H1 (cell line): Measurements from ENCODE around the gene MYLK4. TPM values are rescaled to one million over a fixed set of nuclear protein-coding genes. Genes with fewer than 3 reads are reported as not detected.

ENCODE experiments used
- CTCF ChIA-PET: fragments of 300-600 bp; sonication (Branson Sonifier 250); formaldehyde crosslinking; loops from one replicate; lab custom pipeline; 2021; ENCODE audit not compliant: partially characterized antibody; lab: Charles Lee
- POLR2A ChIA-PET: fragments of 300-600 bp; sonication (Branson Sonifier 250); formaldehyde crosslinking; loops from one replicate; lab custom pipeline; 2021; ENCODE audit warnings: inconsistent platforms; ENCODE audit not compliant: partially characterized antibody; lab: Charles Lee
- DNase-seq, 2 experiments: peaks; one replicate each; pipeline versions ENCODE4 v3.0.0 to v3.0.0-alpha.2; 2010 to 2022; ENCODE audit warnings: low spot score in 2 of 2, low read depth in 1 of 2, mixed read lengths in 1 of 2
- FAIRE-seq: peaks from 2 replicates; lab custom pipeline; 2011; peaks lifted over from hg19 to GRCh38; lab: Jason Lieb, UNC
- H2AFZ ChIP-seq: 2 replicates; pipeline ENCODE4 v1.8.1; 2012; ENCODE audit warnings: low read length, inconsistent platforms
- H2AK5ac ChIP-seq: 2 replicates; pipeline ENCODE4 v1.6.1; 2013; ENCODE audit warnings: low read depth, low read length
- H2BK120ac ChIP-seq: replicated peaks from 2 replicates; pipeline ENCODE3; 2013; ENCODE audit warnings: low read depth, low read length, inconsistent platforms
- H2BK12ac ChIP-seq: 2 replicates; pipeline ENCODE4 v1.6.1; 2013; ENCODE audit warnings: low read depth, low read length
- H2BK15ac ChIP-seq: 2 replicates; pipeline ENCODE4 v1.6.1; 2013; ENCODE audit warnings: low read length
- H2BK20ac ChIP-seq: 2 replicates; pipeline ENCODE4 v1.6.1; 2013; ENCODE audit warnings: low read length
- H2BK5ac ChIP-seq: 2 replicates; pipeline ENCODE4 v1.6.1; 2013; ENCODE audit warnings: low read depth, low read length
- H3K14ac ChIP-seq: 2 replicates; pipeline ENCODE4 v1.6.1; 2013; ENCODE audit warnings: inconsistent platforms; ENCODE audit not compliant: insufficient read length
- H3K18ac ChIP-seq: 2 replicates; pipeline ENCODE4 v1.6.1; 2013; ENCODE audit warnings: low read length; ENCODE audit errors: extremely low read depth
- H3K23ac ChIP-seq: 2 replicates; pipeline ENCODE4 v1.6.1; 2013; ENCODE audit warnings: inconsistent platforms; ENCODE audit not compliant: insufficient read length
- H3K23me2 ChIP-seq: 2 replicates; pipeline ENCODE4 v1.6.1; 2013; ENCODE audit warnings: low read depth, low read length
- H3K27ac ChIP-seq: 2 replicates; pipeline ENCODE4 v1.6.1; 2011; ENCODE audit warnings: low read depth, low read length, inconsistent platforms
- H3K27me3 ChIP-seq, 4 experiments: replicated peaks in 1 of 4; 1 replicate in 1 of 4; 2 replicates in 3 of 4; pipeline versions ENCODE4 v1.6.1 to v1.8.1; 2011 to 2013; ENCODE audit warnings: low read length in 3 of 4, mild to moderate bottlenecking in 3 of 4, inconsistent platforms in 2 of 4, mixed read lengths in 2 of 4, moderate library complexity in 1 of 4; ENCODE audit not compliant: control insufficient read depth in 3 of 4, insufficient read depth in 3 of 4; ENCODE audit errors: extremely low read depth in 1 of 4
- H3K36me3 ChIP-seq, 4 experiments: 2 replicates each; pipeline versions ENCODE4 v1.6.1 to v1.8.1; 2011 to 2013; ENCODE audit warnings: mild to moderate bottlenecking in 4 of 4, low read length in 3 of 4, moderate library complexity in 2 of 4, control low read depth in 1 of 4, inconsistent platforms in 1 of 4; ENCODE audit not compliant: insufficient read depth in 4 of 4, control insufficient read depth in 2 of 4
- H3K4ac ChIP-seq: replicated peaks from 2 replicates; pipeline ENCODE3; 2013; ENCODE audit warnings: low read length, low read depth, mixed read lengths, inconsistent platforms; ENCODE audit not compliant: insufficient read length
- H3K4me1 ChIP-seq, 4 experiments: replicated peaks in 1 of 4; 1 replicate in 1 of 4; 2 replicates in 3 of 4; pipeline versions ENCODE4 v1.6.1 to v1.8.1; 2011 to 2013; ENCODE audit warnings: low read length in 3 of 4, inconsistent platforms in 2 of 4, mixed read lengths in 1 of 4; ENCODE audit not compliant: insufficient read depth in 4 of 4, control insufficient read depth in 3 of 4
- H3K4me2 ChIP-seq, 2 experiments: 2 replicates each; pipeline versions ENCODE4 v1.6.1 to v1.8.1; 2011 to 2013; ENCODE audit warnings: low read depth in 2 of 2, low read length in 2 of 2, control low read depth in 1 of 2, inconsistent platforms in 1 of 2, mild to moderate bottlenecking in 1 of 2; ENCODE audit not compliant: insufficient read depth in 1 of 2
- H3K4me3 ChIP-seq, 4 experiments: fragments of 200-600, 300-600 bp in 1 of 4; sonication (generic), shearing (Covaris generic), sonication (Bioruptor Twin) in 1 of 4; 2 replicates each; pipeline versions ENCODE4 v1.5.1 to v1.8.1; 2011 to 2016; ENCODE audit warnings: low read length in 4 of 4, low read depth in 3 of 4, control low read depth in 2 of 4, inconsistent platforms in 2 of 4, mild to moderate bottlenecking in 2 of 4, mixed read lengths in 1 of 4, moderate library complexity in 1 of 4; ENCODE audit not compliant: insufficient read depth in 2 of 4; ENCODE audit errors: extremely low read depth in 1 of 4
- H3K56ac ChIP-seq: replicated peaks from 2 replicates; pipeline ENCODE3; 2013; ENCODE audit warnings: low read depth, mild to moderate bottlenecking, mixed read lengths, low read length, inconsistent platforms; ENCODE audit not compliant: insufficient read length
- H3K79me1 ChIP-seq: 2 replicates; pipeline ENCODE4 v1.6.1; 2013; ENCODE audit warnings: low read depth, low read length, control low read depth
- H3K79me2 ChIP-seq, 2 experiments: 2 replicates each; pipeline versions ENCODE4 v1.6.1 to v1.8.1; 2012 to 2013; ENCODE audit warnings: low read length in 2 of 2, mild to moderate bottlenecking in 2 of 2, inconsistent platforms in 1 of 2; ENCODE audit not compliant: insufficient read depth in 2 of 2, control insufficient read depth in 1 of 2
- H3K9ac ChIP-seq, 4 experiments: replicated peaks in 1 of 4; 1 replicate in 1 of 4; 2 replicates in 3 of 4; pipeline versions ENCODE4 v1.6.1 to v1.8.1; 2011 to 2013; ENCODE audit warnings: low read depth in 3 of 4, low read length in 3 of 4, control low read depth in 2 of 4, mild to moderate bottlenecking in 2 of 4, moderate library complexity in 2 of 4, inconsistent platforms in 1 of 4; ENCODE audit errors: extremely low read depth in 1 of 4
- H3K9me3 ChIP-seq, 2 experiments: 2 replicates each; pipeline versions ENCODE4 v1.6.1 to v1.8.1; 2012 to 2013; ENCODE audit warnings: mild to moderate bottlenecking in 2 of 2, moderate library complexity in 2 of 2, control low read depth in 1 of 2, inconsistent platforms in 1 of 2, low read depth in 1 of 2, low read length in 1 of 2, mixed read lengths in 1 of 2; ENCODE audit not compliant: insufficient read depth in 2 of 2
- H4K20me1 ChIP-seq, 2 experiments: replicated peaks in 1 of 2; 2 replicates each; pipeline versions ENCODE3 to v1.8.1; 2011 to 2013; ENCODE audit warnings: inconsistent platforms in 2 of 2, low read length in 2 of 2, mild to moderate bottlenecking in 1 of 2; ENCODE audit not compliant: insufficient read depth in 2 of 2, control insufficient read depth in 1 of 2
- H4K5ac ChIP-seq: 2 replicates; pipeline ENCODE4 v1.6.1; 2013; ENCODE audit warnings: low read length, low read depth, mixed read lengths, inconsistent platforms; ENCODE audit not compliant: insufficient read length
- H4K8ac ChIP-seq: 2 replicates; pipeline ENCODE4 v1.8.0; 2013; ENCODE audit warnings: mild to moderate bottlenecking, moderate library complexity, low read length, inconsistent platforms; ENCODE audit not compliant: insufficient read depth; ENCODE audit errors: extremely low read depth
- H4K91ac ChIP-seq: replicated peaks from 2 replicates; pipeline ENCODE3; 2013; ENCODE audit warnings: low read length, mixed read lengths, inconsistent platforms; ENCODE audit not compliant: insufficient read length
- ATF3 ChIP-seq: IDR thresholded peaks from 2 replicates; pipeline ENCODE4 v1.6.1; 2011; ENCODE audit warnings: low read depth, mild to moderate bottlenecking, low read length; ENCODE audit not compliant: insufficient read depth
- CEBPB ChIP-seq: IDR thresholded peaks from 2 replicates; pipeline ENCODE4 v1.6.1; 2012; ENCODE audit warnings: low read depth, low read length
- CHD2 ChIP-seq: IDR thresholded peaks from 2 replicates; pipeline ENCODE4 v1.6.1; 2012; ENCODE audit warnings: low read length, improper control_type of control experiment
- HDAC2 ChIP-seq, 2 experiments: fragments of 300-600 bp in 1 of 2; sonication (generic) in 1 of 2; IDR thresholded peaks; 2 replicates each; pipeline ENCODE4 v1.6.1; 2011 to 2012; ENCODE audit warnings: low read depth in 2 of 2, low read length in 2 of 2, mild to moderate bottlenecking in 2 of 2, moderate library complexity in 2 of 2, borderline replicate concordance in 1 of 2, inconsistent platforms in 1 of 2
- KDM1A ChIP-seq: fragments of 200-600, 300-600 bp; sonication (generic); IDR thresholded peaks from 2 replicates; pipeline ENCODE4 v1.7.1; 2016; ENCODE audit warnings: mild to moderate bottlenecking, low read length, borderline replicate concordance
- KDM5A ChIP-seq: fragments of 200-600 bp; IDR thresholded peaks from 2 replicates; pipeline ENCODE4 v1.7.1; 2012; ENCODE audit warnings: mild to moderate bottlenecking, low read length, inconsistent platforms, mixed read lengths
- MAFK ChIP-seq: IDR thresholded peaks from 2 replicates; pipeline ENCODE4 v1.6.1; 2012; ENCODE audit warnings: low read depth, mild to moderate bottlenecking, improper control_type of control experiment, low read length
- PHF8 ChIP-seq: fragments of 200-600 bp; sonication (generic); conservative IDR thresholded peaks from 2 replicates; pipeline ENCODE4 v1.7.1; 2012; ENCODE audit warnings: low read depth, mild to moderate bottlenecking, inconsistent platforms, low read length, moderate library complexity
- RAD21 ChIP-seq, 2 experiments: IDR thresholded peaks in 1 of 2; conservative IDR thresholded peaks in 1 of 2; 2 replicates each; pipeline ENCODE4 v1.6.1; 2011; ENCODE audit warnings: low read depth in 2 of 2, low read length in 2 of 2, improper control_type of control experiment in 1 of 2, inconsistent platforms in 1 of 2, mild to moderate bottlenecking in 1 of 2, moderate library complexity in 1 of 2
- SAP30 ChIP-seq: fragments of 300-600 bp; sonication (generic); IDR thresholded peaks from 2 replicates; pipeline ENCODE4 v1.7.1; 2012; ENCODE audit warnings: low read length, moderate library complexity, mild to moderate bottlenecking, inconsistent platforms; ENCODE audit not compliant: insufficient read depth, insufficient replicate concordance
- WGBS, 2 experiments: shearing (Covaris generic) in 1 of 2; methylation state at CpG; one replicate each; pipeline versions ENCODE4 v1.1.6 to v1.1.7; 2013 to 2015; ENCODE audit warnings: low lambda C conversion rate in 2 of 2, mixed read lengths in 2 of 2, inconsistent platforms in 1 of 2, low coverage in 1 of 2, missing lambda C conversion rate in 1 of 2; ENCODE audit not compliant: insufficient replicate concordance in 2 of 2, insufficient coverage in 1 of 2, insufficient read length in 1 of 2; ENCODE audit errors: extremely low coverage in 1 of 2, missing lambda C conversion rate in 1 of 2; 5-methylcytosine and 5-hydroxymethylcytosine counted together
- polyA plus RNA-seq, 7 experiments: library from polyadenylated mRNA; depleted of rRNA in 3 of 7; stranded (reverse) in 5 of 7; unstranded in 2 of 7; fragments of >200 nt in 5 of 7; fragments of 200-250 nt in 2 of 7; gene quantifications; 1 replicate in 5 of 7; 2 replicates in 1 of 7; 4 replicates in 1 of 7; pipeline versions ENCODE4 v1.2.1 to v1.2.3, GENCODE V29; 2011 to 2013; ENCODE audit warnings: missing spikeins in 2 of 7, mixed read lengths in 2 of 7
- total RNA-seq: library from RNA; stranded (reverse); fragmentation: NEBNext Ultra II Directional; extraction: Animal tissue kit (Norgen Biotek cat#: 25700); gene quantifications from 2 replicates; pipeline ENCODE4 v1.2.1, GENCODE V29; 2021

The MYLK4 gene
- total and polyA plus RNA-seq, 2 of the 8 experiments (the other 6 are each of a cell fraction or from before 2014, with no cell fraction given): 0.11 to 0.17 TPM

- Histone ChIP-seq H3K4me2 (no peak overlapping the region), H3K23ac (no peak overlapping the region), H4K91ac (no peak overlapping the region), H3K4ac (no peak overlapping the region), H3K27ac (no peak overlapping the region), H4K20me1 (peaks cover 0 to 9% of the 10 kb centered on the region in 2 experiments), H2BK5ac (no peak overlapping the region), H4K5ac (no peak overlapping the region), H3K4me1 (peaks cover 0 to 3% (median 1%) of the 10 kb centered on the region in 4 experiments; a peak in 3 of 7 replicates), H3K4me3 (no peak overlapping the region), H3K56ac (no peak overlapping the region), H2AFZ (no peak overlapping the region), H3K9me3 (no peaks in the 10 kb centered on the region), H3K23me2 (no peaks in the 10 kb centered on the region), H3K79me1 (peaks cover 29% of the 10 kb centered on the region), H3K9ac (no peak overlapping the region)
- POLR2A ChIA-PET: no interaction called here
- no peak for TF ChIP-seq KDM5A
- no peak for TF ChIP-seq MAFK
- TF ChIP-seq CEBPB: no peak
- no peak for TF ChIP-seq HDAC2 (IDR thresholded peaks at IDR 0.05; ENCODE audit: borderline replicate concordance in 1 of 2, low read depth in 2 of 2, low read length in 2 of 2)
- no peak for TF ChIP-seq PHF8
- no peak for TF ChIP-seq ATF3
- no peak for TF ChIP-seq RAD21 (IDR thresholded peaks at IDR 0.05 in 1 of 2, conservative IDR thresholded peaks at IDR 0.05 in 1 of 2; ENCODE audit: low read depth in 2 of 2, low read length in 2 of 2)
- no peak for TF ChIP-seq KDM1A
- no peak for TF ChIP-seq SAP30
- no peak for TF ChIP-seq CHD2
- TF ChIP-seq, all 59 proteins: peak for 0
- Histone ChIP-seq H3K79me2 (peaks cover 6 to 92% of the 10 kb centered on the region in 2 experiments), H2BK20ac (no peak overlapping the region), H3K27me3 (no peaks in the 10 kb centered on the region), H2AK5ac (no peak overlapping the region), H3K18ac (no peak overlapping the region), H2BK120ac (no peak overlapping the region), H3K14ac (no peak overlapping the region), H4K8ac (no peak overlapping the region), H2BK12ac (no peak overlapping the region), H3K36me3 (peaks cover 0 to 28% (median 10%) of the 10 kb centered on the region in 4 experiments; a peak in 5 of 8 replicates), H2BK15ac (no peak overlapping the region)
- CTCF ChIA-PET: interaction anchor here (0.9 to 4.1 kb wide), 6 partner anchors 8 to 333 kb away, joined by 3 to 19 read pairs (median 3); no protein-coding TSS in a partner anchor
- WGBS, 2 experiments: 87% methylated on average over 1 of the region's 1 CpG; no CpG with 5 or more reads in 1 of the 2 experiments
- no peak for FAIRE-seq
- DNase-seq: no peak
Observed at GRCh38 chr6:2775003-2775402, 24.3 kb upstream of the MYLK4 start.
